Left forelimb (tissue), 1 donor: ENCODE data around the gene SPINT2.

ENCODE experiments used
- DNase-seq: peaks from one replicate; pipeline ENCODE4 v3.0.0-alpha.2; 2018; ENCODE audit warnings: low spot score

Gene SPINT2

GRCh38 chr19:38267761-38268483 lies 3.5 kb downstream of the SPINT2 start:
- no peak for DNase-seq

DNA sequence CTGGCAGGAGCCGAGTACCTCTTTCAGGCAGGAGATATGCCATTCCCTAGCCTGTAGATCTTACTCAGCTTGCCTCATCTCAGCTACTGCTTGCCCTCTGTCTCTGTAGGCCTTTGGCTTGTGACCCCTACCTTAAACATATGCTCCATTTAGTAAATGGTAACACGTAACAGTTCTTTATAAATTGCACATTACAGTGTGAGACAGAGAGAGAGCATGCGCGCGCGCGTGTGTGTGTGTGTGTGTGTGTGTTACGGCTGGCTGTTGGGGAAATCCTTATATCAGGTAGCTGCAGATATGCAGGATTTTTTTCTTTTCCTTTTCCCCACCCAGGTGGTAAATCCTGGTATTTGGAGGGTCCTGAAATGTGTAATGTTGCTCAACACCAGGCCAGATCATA lies 4.2 kb downstream of the SPINT2 start:
- no peak for DNase-seq

GRCh38 chr19:38270587-38271167 lies 6.3 kb downstream of the SPINT2 start:
- no peak for DNase-seq

- no peak for DNase-seq
Measured at GRCh38 chr19:38273499-38273898, 9.1 kb downstream of the SPINT2 start.

DNA sequence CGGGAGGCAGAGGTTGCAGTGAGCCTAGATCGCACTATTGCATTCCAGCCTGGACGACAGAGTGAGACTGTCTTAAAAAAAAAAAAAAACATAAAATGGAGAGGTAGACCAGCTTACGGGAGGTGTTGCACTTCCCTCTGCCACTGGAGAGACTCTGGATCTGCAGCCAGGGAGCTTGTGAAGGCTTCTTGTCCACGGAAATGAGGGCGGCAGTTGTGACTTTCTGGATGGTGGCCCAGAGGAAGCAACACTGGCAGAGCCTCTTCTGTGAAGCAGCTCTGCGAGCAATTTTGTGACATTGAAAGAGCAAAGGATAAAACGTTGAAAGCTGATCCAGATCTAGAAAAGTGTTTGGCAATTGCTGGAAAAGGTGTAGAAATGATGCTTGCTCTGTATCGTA lies 10.4 kb downstream of the SPINT2 start:
- DNase-seq, result no peak

DNA sequence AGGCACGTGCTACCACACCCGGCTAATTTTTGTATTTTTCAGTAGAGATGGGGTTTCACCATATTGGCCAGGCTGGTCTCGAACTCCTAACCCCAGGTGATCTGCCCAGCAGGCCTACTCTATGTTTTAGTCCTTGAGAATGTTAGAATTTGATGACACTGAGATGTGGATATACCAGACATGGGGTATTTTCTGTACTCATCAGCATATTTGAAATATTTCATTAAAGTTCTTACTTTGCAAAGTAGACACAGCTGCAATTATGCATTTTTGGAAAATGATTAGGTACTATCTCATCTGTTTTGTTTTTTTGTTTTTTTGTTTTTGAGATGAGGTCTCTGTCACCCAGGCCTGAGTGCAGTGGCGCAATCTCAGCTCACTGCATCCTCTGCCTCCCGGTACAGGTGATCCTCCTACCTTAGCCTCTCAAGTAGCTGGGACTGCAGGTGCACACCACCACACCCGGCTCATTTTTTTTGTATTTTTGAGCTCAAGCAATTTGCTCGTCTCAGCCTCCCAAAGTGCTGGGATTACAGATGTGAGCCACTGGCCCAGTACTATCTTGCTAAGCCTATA lies 12.7 kb downstream of the SPINT2 start:
- no peak for DNase-seq

DNA sequence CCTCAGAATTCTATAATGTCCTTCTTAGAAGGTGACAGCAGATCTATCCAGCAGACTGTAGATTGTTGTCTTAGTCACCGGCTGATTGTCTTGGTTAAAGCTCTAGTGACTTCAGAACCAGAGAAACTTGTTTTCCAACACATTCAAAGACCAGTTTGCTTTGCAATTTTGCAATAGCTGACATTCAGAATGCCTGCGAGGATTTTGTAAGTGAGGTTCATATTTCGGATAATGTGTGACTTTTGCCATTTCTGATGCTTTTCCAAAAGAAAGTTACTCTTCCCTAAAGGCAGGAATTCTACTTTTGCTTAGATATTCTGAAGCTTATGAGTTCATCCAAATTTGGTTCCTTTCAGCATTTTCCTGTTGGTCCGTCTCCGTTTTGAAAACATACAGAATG lies 13.2 kb downstream of the SPINT2 start:
- no peak for DNase-seq

DNA sequence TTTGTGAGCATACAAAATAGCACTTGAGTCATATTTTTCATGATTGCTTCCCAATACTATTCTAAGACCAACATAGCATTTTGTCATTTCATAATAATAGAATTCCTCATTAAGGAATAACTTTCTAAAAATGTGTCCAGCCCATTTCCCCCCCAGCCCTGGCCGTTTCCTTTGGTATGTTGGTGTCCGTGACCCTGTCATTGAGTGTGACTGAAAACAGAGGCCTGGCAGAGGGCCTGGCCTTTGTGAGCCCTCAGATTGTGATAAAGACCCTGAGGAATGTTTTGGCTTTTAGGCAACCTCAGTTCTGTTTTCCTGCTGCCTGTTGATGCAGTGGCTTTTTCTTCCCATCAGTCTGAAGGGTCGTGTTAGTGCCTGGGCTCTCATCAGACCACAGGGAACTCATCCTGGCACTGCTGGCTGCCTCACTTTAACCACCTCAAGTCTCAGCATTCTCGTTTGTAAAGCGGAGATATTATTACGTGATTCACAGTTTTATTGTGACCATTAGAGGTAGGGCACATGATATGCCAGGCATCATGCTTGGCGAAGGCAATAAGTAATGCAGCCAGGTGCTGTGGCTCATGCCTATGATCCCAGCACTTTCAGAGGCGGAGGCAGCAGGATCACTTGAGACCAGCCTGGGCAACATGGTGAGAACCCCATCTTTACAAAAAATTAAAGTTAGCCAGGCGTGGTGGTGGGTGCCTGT lies 13.8 kb downstream of the SPINT2 start:
- DNase-seq, result no peak

DNA sequence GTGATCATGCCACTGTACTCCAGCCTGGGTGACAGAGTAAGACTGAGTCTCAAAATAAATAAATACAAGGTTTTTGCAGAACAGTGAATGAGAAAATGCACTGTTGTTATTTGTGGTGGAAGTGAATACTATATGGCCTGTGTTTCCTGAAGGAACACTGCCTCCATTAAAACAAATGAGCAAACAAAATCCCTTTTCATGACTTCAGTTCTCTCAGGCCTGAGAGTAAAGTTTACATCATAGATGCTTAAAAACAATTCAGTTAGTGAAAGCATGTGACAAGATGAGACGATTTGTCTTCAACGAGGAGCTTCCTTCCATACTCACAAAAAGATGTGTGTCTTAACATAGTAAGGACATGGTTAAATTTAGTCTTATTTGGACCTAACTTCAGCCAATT lies 14.4 kb downstream of the SPINT2 start:
- no peak for DNase-seq

GRCh38 chr19:38280030-38280921 lies 15.9 kb downstream of the SPINT2 start:
- DNase-seq, result no peak

- DNase-seq, result no peak
Measured at GRCh38 chr19:38281811-38282566, 17.6 kb downstream of the SPINT2 start.

DNA sequence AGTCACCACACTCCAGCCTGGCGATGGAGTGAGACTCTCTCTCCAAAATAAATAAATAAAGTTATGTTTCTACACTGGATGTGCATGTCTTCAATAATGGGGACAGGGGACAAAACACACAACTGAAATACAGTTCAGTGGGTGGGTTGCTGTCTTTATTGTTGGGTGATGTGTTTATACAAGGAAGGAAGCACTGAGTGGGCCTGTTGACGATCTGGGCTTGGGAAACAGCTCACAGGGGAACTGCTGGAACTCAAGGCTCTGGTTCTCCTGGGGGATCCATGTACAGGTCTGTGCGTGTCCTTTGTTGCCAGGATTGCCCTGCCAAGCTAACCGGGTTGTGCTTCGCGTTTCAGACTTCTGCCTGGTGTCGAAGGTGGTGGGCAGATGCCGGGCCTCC lies 18.9 kb downstream of the SPINT2 start:
- DNase-seq, result no peak

GRCh38 chr19:38284422-38284821 lies 20.0 kb downstream of the SPINT2 start:
- DNase-seq, result no peak

DNA sequence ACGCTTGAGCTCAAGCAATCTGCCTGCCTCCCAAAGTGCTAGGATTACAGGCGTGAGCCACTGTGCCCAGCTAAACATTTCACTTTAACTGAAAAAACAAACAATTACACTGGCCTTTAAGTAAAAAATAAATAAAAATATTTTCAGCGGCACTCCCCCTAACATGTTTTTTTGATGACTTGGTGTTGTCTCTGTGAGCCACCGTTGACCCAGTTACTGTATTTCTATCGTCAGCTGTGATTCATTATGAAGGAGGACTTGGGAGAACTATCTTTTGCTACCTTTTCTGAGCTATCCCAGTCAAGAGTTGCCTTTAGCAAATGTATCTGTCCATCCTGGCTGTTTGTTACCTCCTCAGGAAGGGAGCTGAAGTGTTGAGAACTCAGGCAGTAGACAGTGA lies 21.2 kb downstream of the SPINT2 start:
- no peak for DNase-seq

DNA sequence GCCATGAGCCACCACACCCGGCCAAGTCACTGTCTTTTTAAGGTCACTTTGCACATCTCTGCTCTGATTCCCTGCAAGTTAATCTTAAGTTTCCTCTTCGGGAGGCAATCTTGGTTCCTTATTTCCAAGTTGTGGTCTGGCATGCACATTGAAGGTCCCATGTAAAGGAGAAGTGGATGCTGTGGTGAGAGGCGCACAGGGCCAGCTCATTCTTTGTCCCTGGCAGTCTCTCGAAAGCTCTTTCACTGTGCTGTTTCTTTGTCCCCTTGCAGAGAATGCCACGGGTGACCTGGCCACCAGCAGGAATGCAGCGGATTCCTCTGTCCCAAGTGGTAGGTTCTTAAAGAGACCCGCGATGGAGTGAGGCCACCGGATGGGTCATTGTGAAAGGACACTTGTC lies 23.2 kb downstream of the SPINT2 start:
- no peak for DNase-seq

DNA sequence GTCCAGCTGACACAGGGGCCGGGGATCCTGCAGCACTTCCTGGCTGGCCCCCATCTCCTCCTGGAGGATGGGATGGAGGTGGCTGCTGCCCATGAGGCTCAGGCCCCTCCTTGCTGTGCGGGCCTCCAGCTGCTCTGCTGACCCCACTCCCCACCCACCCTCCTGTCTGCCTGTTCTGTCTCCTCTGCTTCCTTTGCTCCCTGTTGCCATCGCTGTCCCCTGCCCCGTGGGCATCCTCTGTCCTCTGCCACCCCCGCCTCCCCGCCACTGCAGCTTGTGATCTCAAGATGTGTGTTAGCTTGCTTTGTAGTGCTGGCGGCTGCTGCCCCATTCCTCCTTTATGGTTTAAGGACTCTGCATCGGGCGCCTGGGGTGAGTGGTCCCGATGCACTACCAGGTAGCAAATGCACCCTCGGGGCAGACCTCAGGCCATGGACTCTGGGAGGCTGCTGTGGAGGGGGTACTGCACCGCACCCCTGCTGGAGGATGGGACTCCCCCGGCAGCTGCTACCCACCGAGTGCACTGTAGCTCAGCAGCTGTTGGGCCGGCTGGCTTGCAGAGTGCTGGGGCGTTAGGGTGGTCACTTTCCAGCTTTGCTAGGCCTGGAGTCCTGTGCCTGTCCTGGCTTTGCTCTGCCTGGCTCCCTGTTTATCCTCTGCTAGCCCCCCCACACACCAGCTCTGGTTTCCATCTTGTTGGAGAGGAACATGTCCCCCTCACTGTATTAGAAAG lies 23.9 kb downstream of the SPINT2 start:
- no peak for DNase-seq

GRCh38 chr19:38289955-38290354 lies 25.6 kb downstream of the SPINT2 start:
- DNase-seq, result no peak

GRCh38 chr19:38290631-38291147 lies 26.3 kb downstream of the SPINT2 start:
- DNase-seq, result no peak

GRCh38 chr19:38291855-38292254 lies 27.5 kb downstream of the SPINT2 start:
- DNase-seq, result no peak

DNA sequence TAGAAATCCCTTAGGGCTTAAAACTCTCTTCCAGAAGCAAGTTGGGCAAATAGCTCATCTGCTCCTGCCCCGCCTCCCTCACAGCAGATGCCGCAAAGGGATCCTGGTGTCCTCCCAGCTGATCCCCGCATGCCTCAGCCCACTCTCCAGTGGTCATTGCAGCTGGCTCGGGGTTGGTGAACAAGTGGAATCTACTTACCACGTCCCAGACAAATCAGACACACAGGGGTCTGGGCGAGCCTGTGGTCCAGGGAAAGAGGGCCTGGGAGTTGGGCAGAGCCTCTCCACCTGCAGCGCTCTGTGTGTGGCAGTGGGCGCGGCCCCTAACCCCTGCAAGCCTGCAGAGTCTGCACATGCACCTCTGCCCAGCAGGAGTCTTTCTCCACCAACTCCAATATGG lies 28.9 kb downstream of the SPINT2 start:
- DNase-seq, result no peak
